GM19395 (cell line): ENCODE data around the gene VTI1B.
"Not testable (repeated sequence)": the region's sequence is repeated elsewhere in the genome, so short reads cannot be mapped to it uniquely, and the experiment has no call there.

Experiments
- ATAC-seq: cut with Tn5 transposase; IDR thresholded peaks from one replicate; pipeline ENCODE4 v1.9.1; 2021; ENCODE audit warnings: mild to moderate bottlenecking, moderate library complexity; ENCODE audit not compliant: unreplicated experiment

Gene VTI1B

DNA sequence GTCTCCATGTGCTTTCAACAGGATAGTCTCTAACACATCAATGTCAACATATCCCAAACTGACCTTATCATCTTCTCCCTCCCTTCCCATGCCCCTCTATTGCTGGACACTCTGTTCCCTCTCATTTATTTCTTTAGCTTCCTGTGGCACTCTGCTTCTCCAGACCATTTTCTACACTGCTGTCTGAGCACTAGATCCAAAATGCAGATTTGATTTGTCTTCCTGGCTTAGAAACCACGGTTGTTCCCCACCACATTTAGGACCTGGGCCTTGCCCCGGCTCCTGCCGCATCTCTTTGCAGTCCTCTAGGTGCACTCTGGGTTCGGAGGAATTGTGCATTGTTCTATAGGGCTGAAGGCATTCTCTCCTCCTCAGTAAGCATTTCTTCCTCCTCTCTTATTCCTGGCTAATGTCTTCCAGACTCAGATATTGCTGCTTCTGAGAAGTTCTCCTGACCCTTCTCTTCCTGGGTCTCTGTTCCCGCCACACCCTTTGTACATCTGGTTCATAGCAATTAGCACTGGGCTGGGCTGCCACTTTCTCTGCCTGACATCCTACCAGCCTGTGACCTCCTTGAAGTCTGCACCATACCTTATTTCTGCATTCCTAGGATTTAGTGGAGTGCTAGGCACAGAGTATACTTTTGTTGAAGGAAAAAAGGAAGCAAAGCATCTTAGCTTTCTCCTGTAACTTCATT is 40.8 kb downstream of the VTI1B start:
- ATAC-seq: no peak

DNA sequence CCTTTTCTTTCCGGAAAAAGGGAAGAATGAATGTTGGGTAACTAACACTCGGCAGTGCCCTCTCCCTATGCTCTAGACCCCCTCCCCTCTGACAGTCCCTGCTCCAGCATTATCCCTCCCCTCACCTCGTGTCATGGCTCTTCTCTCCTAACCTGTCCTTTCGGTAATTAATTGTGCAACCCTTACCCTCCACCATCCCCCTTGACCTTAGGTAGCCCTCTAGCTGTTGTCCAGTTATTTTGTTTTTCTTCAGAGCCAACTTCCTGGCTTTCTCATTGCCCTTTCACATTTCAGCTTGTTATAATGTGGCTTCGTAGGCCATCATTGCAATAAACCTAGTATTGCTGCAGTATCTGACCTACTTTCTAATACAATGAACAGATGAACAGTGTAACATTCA is 43.5 kb downstream of the VTI1B start:
- no peak for ATAC-seq

- no peak for ATAC-seq
These were observed 44.2 kb downstream of the VTI1B start for GRCh38 chr14:67630186-67630585.

GRCh38 chr14:67627519-67627918 is 46.9 kb downstream of the VTI1B start:
- no peak for ATAC-seq

DNA sequence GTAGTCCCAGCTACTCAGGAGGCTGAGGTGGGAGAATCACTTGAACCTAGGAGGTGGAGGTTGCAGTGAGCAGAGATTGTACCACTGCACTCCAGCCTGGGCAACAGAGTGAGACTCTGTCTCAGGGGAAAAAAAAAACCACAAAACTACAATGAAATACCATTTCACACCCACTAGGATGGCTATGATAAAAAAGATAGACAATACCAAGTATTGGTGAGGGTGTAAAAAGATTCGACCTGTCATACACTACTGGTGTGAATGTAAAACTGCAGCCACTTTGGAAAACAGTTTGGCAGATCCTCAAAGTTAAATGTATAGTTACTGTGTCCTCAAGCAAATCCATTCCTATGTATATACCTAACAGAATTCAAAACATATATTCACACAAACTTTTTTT is 48.3 kb downstream of the VTI1B start:
- not testable (repeated sequence) for ATAC-seq

DNA sequence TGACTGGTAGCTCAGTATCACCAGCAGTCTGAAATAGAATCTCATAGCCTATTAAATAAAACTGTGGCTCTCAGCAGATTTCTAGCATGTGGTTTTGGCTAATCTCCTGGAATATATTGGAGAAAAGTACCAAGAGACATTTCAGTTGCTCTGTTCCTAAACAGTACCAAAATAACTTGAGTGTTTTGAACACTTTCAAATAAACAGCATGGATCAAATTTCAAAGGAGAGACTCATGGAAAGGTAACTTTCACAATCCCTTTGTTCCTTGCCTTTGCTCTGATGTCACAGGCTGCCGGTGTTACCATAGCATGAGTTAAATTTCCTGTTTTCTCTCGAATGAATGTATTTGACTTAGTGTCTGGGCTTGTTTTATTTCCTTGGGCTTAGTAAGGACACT is 51.3 kb downstream of the VTI1B start:
- no peak for ATAC-seq

- no peak for ATAC-seq
These were observed 51.8 kb downstream of the VTI1B start for GRCh38 chr14:67622675-67623074.

GRCh38 chr14:67620217-67620785 is 54.1 kb downstream of the VTI1B start:
- no peak for ATAC-seq

- ATAC-seq: peak; percentile 91
These were observed 54.8 kb downstream of the VTI1B start, which contains the start of gene ARG2 for GRCh38 chr14:67619446-67620216. Gene ARG2, plus strand, starts transcription at chr14:67619920. Its CDS starts 58 bp downstream, at chr14:67619978.

- no peak for ATAC-seq
These were observed 55.8 kb downstream of the VTI1B start for GRCh38 chr14:67618617-67619063.

GRCh38 chr14:67610491-67610890 is 63.9 kb downstream of the VTI1B start:
- ATAC-seq: no peak

GRCh38 chr14:67609642-67610310 is 64.7 kb downstream of the VTI1B start:
- ATAC-seq: no peak

GRCh38 chr14:67607646-67608045 is 66.8 kb downstream of the VTI1B start:
- ATAC-seq: no peak

DNA sequence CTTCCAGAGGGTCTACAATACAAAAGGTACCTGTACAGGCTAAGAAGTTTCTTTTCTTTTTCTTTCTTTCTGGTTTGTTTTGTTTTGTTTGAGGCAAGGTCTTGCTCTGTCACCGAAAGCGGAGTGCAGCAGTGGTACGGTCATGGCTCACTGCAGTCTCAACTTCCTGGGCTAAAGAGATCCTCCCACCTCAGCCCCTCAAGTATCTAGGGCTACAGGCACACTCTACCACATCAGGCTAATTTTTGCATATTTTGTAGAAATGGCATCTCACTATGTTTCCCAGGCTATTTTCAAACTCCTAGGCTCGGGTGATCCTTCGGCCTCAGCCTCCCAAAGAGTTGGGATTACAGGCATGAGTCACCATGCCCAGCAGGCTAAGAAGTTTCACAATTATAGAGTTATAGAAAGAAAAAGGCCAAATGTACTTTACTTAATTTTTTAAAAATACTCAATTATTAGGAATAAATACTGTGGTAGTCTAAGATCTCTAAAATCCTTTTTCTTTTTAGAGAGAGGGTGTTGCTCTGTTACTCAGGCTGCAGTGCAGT is 71.4 kb downstream of the VTI1B start:
- peak; percentile 79 for ATAC-seq

DNA sequence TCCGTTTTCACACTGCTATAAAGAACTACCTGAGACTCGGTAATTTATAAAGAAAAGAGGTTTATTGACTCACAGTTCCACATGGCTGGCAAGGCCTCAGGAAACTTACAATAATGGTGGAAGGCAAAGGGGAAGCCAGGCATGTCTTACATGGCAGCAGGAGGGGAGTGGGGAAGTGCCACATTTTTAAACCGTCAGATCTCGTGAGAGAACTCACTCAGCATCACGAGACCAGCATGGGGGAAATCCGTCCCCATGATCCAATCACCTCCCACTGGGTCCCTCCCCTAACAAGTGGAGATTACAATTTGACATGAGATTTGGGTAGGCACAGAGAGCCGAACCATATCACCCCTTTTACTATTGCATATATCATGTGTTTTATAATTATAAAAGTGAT is 72.4 kb downstream of the VTI1B start:
- no peak for ATAC-seq

DNA sequence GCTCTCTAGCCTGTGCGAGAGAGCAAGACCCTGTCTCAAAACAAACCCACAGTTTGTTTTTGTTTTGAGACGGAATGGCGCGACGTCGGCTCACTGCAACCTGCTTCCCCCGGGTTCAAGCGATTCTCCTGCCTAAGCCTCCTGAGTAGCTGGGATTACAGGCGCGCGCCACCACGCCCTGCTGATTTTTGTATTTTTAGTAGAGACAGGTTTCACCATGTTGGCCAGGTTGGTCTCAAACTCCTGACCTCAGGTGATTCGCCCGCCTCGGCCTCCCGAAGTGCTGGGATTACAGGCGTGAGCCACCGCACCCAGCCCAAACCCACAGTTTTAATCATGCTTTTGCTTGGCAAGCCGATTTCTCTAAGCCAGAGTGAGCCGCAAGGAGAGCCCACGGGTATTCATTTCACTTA is 73.9 kb downstream of the VTI1B start:
- ATAC-seq: not testable (repeated sequence)

GRCh38 chr14:67599698-67600561 is 74.5 kb downstream of the VTI1B start, which contains the start of gene PIGH:
Gene PIGH, minus strand, starts transcription at chr14:67600268. Its CDS starts 65 bp downstream, at chr14:67600203.
- peak; percentile 89 for ATAC-seq
